ENCODE measurements around the gene OSTN.

The OSTN gene

GRCh38 chr3:191235331-191236314 is 36.6 kb downstream of the OSTN start:
- no peak for DNase-seq

GRCh38 chr3:191236646-191237045 is 37.6 kb downstream of the OSTN start:
- no peak for DNase-seq

GRCh38 chr3:191237047-191237882 is 38.2 kb downstream of the OSTN start:
- no peak for DNase-seq

- no peak for DNase-seq
Observed at GRCh38 chr3:191238321-191238817, 39.3 kb downstream of the OSTN start.

GRCh38 chr3:191239407-191240031 is 40.5 kb downstream of the OSTN start:
- DNase-seq, result no peak

- DNase-seq, result no peak
Observed at GRCh38 chr3:191240486-191240885, 41.4 kb downstream of the OSTN start.

GRCh38 chr3:191244242-191244867 is 45.3 kb downstream of the OSTN start:
- DNase-seq, result no peak

GRCh38 chr3:191246034-191246433 is 47.0 kb downstream of the OSTN start:
- peak; percentile 42 for DNase-seq

GRCh38 chr3:191246630-191247029 is 47.6 kb downstream of the OSTN start:
- DNase-seq, result no peak

- no peak for DNase-seq
Observed at GRCh38 chr3:191253089-191253799, 54.2 kb downstream of the OSTN start.

GRCh38 chr3:191254098-191254873 is 55.2 kb downstream of the OSTN start:
- no peak for DNase-seq

- DNase-seq, result no peak
Observed at GRCh38 chr3:191255156-191255555, 56.1 kb downstream of the OSTN start.

- DNase-seq, result no peak
Observed at GRCh38 chr3:191256405-191256804, 57.4 kb downstream of the OSTN start.

GRCh38 chr3:191257286-191257685 is 58.2 kb downstream of the OSTN start:
- DNase-seq, result no peak

GRCh38 chr3:191259486-191259885 is 60.4 kb downstream of the OSTN start:
- DNase-seq, result no peak

- DNase-seq, result no peak
Observed at GRCh38 chr3:191260431-191261303, 61.6 kb downstream of the OSTN start.

GRCh38 chr3:191261304-191261638 is 62.2 kb downstream of the OSTN start:
- DNase-seq, result no peak

- no peak for DNase-seq
Observed at GRCh38 chr3:191262650-191263049, 63.6 kb downstream of the OSTN start.

GRCh38 chr3:191263365-191263764 is 64.3 kb downstream of the OSTN start:
- DNase-seq, result no peak

GRCh38 chr3:191263850-191264249 is 64.8 kb downstream of the OSTN start:
- no peak for DNase-seq

All from CD4-positive, alpha-beta T cell treated with Interleukin-10 for 1 hour (primary cell).